Measurements from ENCODE around the gene GPC5.

The GPC5 gene

GRCh38 chr13:92225861-92226260, 827.4 kb downstream of the GPC5 start:
- no peak for DNase-seq (ENCODE audit: low read depth)
- TF ChIP-seq, protein P1, sequence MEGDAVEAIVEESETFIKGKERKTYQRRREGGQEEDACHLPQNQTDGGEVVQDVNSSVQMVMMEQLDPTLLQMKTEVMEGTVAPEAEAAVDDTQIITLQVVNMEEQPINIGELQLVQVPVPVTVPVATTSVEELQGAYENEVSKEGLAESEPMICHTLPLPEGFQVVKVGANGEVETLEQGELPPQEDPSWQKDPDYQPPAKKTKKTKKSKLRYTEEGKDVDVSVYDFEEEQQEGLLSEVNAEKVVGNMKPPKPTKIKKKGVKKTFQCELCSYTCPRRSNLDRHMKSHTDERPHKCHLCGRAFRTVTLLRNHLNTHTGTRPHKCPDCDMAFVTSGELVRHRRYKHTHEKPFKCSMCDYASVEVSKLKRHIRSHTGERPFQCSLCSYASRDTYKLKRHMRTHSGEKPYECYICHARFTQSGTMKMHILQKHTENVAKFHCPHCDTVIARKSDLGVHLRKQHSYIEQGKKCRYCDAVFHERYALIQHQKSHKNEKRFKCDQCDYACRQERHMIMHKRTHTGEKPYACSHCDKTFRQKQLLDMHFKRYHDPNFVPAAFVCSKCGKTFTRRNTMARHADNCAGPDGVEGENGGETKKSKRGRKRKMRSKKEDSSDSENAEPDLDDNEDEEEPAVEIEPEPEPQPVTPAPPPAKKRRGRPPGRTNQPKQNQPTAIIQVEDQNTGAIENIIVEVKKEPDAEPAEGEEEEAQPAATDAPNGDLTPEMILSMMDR (conservative IDR thresholded peaks at IDR 0.05; ENCODE audit: control insufficient read depth, insufficient read depth, low read depth, low read length), result no peak
- no peak overlapping the region for H3K4me3 ChIP-seq (ENCODE audit: control insufficient read depth, low read depth, low read length)

DNA sequence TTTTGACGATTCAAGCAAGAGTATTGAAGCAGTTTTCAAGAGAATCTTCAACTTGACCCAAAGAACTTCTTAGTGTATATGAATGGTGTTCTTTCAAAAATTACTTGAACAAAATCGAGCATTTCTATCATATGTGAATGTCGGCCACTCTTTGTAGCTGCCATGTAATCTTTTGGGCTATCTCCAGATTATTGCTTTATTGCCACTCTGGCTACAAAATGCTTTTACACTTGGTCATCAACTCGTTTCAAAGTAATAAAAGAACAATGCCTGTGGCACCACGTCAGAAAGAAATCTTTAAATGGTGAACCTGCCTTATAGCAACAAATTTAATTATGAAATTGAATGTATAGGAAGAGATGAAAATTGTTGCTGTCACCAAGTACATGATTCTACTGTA, 834.5 kb downstream of the GPC5 start:
- H3K4me3 ChIP-seq (ENCODE audit: control insufficient read depth, low read depth, low read length), result no peak overlapping the region
- DNase-seq (ENCODE audit: low read depth), result no peak
- TF ChIP-seq, protein P1 (conservative IDR thresholded peaks at IDR 0.05; ENCODE audit: control insufficient read depth, insufficient read depth, low read depth, low read length), result no peak

DNA sequence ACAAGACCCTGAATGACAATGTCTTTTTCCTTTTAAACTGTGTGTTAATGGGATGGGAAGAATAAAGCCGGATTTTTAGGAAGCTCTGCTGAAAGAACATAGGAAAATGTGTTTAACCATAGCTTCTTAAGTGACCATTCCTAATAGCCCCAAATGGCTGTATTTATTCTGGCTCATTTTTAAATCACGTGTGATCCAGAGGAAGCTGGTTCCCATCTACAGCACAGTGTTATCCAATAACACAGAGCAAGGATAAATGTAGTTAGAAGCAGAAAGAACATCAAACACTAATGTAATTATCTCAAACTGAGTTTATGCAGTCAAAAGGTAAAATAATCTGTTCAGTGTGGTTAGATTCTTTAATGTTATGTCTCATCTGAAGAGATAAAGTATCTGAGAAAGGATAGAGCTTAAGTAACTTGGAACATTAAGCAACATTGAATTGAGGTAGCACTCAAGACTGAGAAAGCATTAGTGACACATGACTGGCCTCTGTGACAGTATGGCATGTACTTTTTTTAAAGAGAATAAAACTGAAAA, 853.3 kb downstream of the GPC5 start:
- DNase-seq (ENCODE audit: low read depth), result no peak
- H3K4me3 ChIP-seq (ENCODE audit: control insufficient read depth, low read depth, low read length), result no peak overlapping the region
- TF ChIP-seq, protein P1 (conservative IDR thresholded peaks at IDR 0.05; ENCODE audit: control insufficient read depth, insufficient read depth, low read depth, low read length), result no peak

GRCh38 chr13:92255526-92255925, 857.1 kb downstream of the GPC5 start:
- DNase-seq (ENCODE audit: low read depth), result no peak
- H3K4me3 ChIP-seq (ENCODE audit: control insufficient read depth, low read depth, low read length), result no peak overlapping the region
- TF ChIP-seq, protein P1 (conservative IDR thresholded peaks at IDR 0.05; ENCODE audit: control insufficient read depth, insufficient read depth, low read depth, low read length), result no peak

DNA sequence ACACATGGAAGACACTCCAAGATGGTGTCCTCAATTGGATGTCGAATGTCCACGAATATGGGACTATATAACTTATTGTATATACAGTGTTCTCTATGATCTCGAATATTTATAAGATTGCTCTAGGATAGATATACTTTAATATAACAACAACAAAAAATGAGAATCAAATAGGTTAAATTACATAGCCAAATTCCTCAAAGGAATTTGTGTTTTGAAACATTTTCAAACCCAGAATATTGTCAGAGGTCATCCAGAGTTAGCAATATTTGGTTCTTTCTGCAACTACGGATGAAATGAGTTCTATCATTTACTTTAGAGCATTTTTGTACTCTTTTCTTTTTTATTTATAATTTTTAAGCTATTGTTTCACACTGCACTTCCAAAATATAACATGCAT, 857.8 kb downstream of the GPC5 start:
- no peak overlapping the region for H3K4me3 ChIP-seq (ENCODE audit: control insufficient read depth, low read depth, low read length)
- TF ChIP-seq, protein P1 (conservative IDR thresholded peaks at IDR 0.05; ENCODE audit: control insufficient read depth, insufficient read depth, low read depth, low read length), result no peak
- no peak for DNase-seq (ENCODE audit: low read depth)

GRCh38 chr13:92259046-92259445, 860.6 kb downstream of the GPC5 start:
- no peak overlapping the region for H3K4me3 ChIP-seq (ENCODE audit: control insufficient read depth, low read depth, low read length)
- TF ChIP-seq, protein P1 (conservative IDR thresholded peaks at IDR 0.05; ENCODE audit: control insufficient read depth, insufficient read depth, low read depth, low read length), result no peak
- no peak for DNase-seq (ENCODE audit: low read depth)

DNA sequence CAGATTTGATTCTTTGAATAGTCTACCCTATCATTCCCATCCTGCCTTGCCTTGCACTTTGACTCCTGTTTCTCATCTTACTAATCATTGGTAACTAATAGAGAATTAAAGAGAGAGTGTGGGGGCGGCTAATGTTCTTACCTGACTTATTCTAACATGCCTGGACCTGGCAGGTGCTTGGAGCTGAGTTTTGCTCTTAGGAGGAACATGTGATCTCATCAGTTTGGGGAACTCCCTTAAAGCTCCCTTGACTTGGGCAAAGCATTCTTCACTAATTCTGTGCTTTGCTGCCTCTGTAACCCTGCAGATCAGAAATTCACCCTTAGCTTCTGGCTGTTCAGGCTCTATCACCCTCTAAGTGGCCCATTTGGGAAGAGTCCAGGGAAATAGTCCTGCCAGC, 861.1 kb downstream of the GPC5 start:
- TF ChIP-seq, protein P1 (conservative IDR thresholded peaks at IDR 0.05; ENCODE audit: control insufficient read depth, insufficient read depth, low read depth, low read length), result no peak
- H3K4me3 ChIP-seq (ENCODE audit: control insufficient read depth, low read depth, low read length), result no peak overlapping the region
- no peak for DNase-seq (ENCODE audit: low read depth)
